PC-9 (cell line): ENCODE measurements around the gene MAB21L3.

Experiments used
- EZH2 ChIP-seq: fragments of 200-600 bp; sonication (generic); IDR thresholded peaks from 2 replicates; pipeline ENCODE4 v1.8.0; 2017; ENCODE audit warnings: antibody characterized with exemption, low read depth
- TF ChIP-seq, protein P1 (sequence below): fragments of 200-600 bp; sonication (generic); conservative IDR thresholded peaks from 2 replicates; pipeline ENCODE4 v1.6.1; 2017; ENCODE audit warnings: mixed run types, antibody characterized with exemption, mild to moderate bottlenecking, moderate library complexity

DNA sequence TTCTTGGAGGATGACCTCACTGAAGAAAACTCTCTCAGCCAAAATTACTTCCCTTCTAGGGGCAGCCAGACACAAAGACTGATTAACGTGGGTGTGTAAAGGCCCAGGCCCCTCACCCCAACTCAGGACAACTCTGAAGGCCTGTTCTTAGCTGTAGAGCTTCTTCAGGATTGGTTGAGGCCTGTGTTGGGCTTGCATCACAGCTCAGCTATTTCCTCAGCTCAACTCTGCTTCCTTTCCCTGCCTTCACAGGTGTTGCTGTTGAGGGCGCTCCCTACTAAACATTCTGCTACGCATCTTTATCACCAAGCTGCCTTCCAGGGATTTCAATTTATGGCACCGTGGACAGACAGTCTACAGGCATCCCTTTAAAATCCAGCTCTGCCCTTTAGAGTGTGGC, 36.8 kb downstream of the MAB21L3 start:
- TF ChIP-seq, protein P1, sequence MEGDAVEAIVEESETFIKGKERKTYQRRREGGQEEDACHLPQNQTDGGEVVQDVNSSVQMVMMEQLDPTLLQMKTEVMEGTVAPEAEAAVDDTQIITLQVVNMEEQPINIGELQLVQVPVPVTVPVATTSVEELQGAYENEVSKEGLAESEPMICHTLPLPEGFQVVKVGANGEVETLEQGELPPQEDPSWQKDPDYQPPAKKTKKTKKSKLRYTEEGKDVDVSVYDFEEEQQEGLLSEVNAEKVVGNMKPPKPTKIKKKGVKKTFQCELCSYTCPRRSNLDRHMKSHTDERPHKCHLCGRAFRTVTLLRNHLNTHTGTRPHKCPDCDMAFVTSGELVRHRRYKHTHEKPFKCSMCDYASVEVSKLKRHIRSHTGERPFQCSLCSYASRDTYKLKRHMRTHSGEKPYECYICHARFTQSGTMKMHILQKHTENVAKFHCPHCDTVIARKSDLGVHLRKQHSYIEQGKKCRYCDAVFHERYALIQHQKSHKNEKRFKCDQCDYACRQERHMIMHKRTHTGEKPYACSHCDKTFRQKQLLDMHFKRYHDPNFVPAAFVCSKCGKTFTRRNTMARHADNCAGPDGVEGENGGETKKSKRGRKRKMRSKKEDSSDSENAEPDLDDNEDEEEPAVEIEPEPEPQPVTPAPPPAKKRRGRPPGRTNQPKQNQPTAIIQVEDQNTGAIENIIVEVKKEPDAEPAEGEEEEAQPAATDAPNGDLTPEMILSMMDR: no peak
- TF ChIP-seq EZH2: no peak
